Mesenteric fat pad (tissue), 1 donor: ENCODE results near the gene GIMAP8. TPM values are rescaled to one million over a fixed set of nuclear protein-coding genes. Genes with fewer than 3 reads are reported as not detected.
"Not testable (repeated sequence)": the region's sequence is repeated elsewhere in the genome, so short reads cannot be mapped to it uniquely, and the experiment has no call there.

Experiments used
- DNase-seq: peaks from one replicate; pipeline ENCODE4 v3.0.0-alpha.2; 2020; ENCODE audit warnings: low spot score
- total RNA-seq: library from RNA; stranded (reverse); fragmentation: NEBNext Ultra II Directional; extraction: Animal tissue kit (Norgen Biotek cat#: 25700); gene quantifications from one replicate; pipeline ENCODE4 v1.2.1, GENCODE V29; 2021
- donor health status: DM: yes; HTN: yes; CAD: no.

Gene GIMAP8
- total RNA-seq, 1 donor from 2014 or later = 22.0 TPM

DNA sequence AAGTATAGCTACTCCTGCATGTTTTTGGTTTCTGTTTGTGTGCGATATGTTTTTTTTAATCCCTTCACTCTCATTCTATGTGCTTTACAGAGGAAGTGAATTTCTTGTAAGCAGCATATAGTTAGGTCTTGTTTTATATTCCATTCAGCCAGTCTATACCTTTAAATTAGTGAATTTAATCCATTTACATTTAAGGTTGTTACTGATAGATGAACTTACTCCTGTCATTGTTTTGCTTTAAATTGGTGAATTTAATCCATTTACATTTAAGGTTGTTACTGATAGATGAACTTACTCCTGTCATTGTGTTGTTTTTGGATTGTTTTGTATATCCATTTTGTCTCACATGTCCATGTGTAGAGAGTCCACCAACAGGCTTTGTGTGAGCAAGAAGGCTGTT is 11.1 kb downstream of the GIMAP8 start:
- DNase-seq = no peak

DNA sequence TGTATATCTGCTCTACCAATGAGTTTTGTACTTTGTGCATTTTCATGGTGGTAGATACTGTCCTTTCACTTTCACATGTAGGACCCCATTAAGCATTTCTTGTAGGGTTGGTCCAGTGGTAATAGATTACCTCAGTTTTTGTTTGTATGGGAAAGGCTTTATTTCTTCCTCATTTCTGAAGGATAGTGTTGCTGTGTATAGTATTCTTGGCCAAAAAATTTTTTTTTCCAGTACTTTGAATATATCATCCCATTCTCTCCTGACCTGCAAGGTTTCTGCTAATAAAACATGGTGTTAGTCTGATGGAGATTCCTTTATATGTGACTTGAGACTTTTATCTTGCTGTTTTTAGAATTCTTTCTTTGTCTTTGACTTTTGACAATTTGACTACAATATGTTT is 12.0 kb downstream of the GIMAP8 start:
- DNase-seq = no peak

DNA sequence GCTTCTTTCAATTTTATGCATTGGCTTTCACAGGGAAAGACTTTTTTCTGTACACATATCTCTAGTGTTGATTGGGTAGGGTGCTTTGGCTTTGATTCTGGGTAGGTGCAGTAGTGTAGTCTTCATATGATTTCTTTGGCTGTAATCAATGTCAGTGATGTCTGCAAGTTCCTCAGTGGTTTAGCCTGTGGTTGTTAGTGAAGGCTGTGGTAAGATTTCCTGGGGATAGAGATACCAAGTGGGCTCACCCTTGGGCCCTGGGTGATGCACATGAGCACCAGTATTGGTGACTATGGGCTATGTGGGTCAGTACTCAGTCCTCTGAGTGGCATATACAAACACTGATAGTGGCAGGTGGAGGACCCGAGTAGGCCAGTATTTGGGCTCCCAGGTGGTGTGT is 13.0 kb downstream of the GIMAP8 start:
- no peak for DNase-seq

DNA sequence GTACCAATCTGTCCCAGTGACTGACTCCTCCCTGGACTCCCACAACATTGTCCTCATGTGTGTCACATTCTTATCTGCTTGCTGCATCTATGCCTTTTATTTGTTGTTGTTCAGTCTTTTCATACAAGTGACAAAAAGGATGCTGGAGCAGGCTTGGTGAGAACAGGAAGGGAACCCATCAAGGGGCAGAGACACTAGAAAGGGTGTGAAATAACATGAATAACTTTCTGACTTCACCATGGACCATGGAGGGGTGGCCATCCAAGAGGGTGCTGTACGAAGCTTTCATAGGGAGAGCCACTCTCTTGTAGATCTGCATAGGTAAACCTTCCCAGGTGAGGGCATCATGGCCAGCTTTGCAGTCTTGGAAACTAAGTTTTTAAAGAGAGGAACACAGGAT is 14.5 kb downstream of the GIMAP8 start:
- no peak for DNase-seq

DNA sequence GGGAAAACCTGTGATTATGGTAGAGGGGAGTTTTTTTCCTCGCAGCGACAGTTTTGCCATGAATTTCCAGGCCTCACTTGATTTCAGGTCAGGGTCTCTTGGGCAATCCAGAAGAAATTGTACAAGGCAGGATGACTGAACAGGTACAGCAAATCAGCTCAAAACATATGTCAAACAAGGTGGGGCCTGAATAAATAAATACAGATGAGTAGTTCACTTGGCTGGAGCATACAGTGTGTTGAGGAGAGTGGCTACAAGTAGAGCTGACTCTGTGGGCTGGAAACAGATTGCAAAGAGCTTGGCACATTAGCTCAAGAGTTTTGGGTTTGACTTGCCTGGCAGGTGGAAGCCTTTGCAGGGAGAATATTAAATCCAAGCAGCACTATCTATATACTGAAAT is 15.0 kb downstream of the GIMAP8 start:
- no peak for DNase-seq

DNA sequence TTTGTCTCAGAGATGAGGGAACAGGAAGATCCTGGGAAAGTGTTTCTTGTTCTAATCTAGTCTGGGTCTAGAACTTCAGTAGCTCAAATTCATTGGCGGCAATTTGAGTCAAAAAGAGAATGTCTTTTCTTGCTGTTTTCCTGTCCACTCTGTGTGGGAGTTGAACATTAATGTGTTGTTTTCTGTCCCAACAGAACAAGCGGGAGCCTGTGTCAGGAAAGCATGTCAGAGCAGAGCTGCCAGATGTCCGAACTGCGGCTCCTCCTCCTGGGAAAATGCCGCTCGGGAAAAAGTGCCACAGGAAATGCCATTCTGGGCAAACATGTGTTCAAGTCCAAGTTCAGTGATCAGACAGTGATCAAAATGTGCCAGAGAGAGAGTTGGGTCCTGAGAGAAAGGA is 16.0 kb downstream of the GIMAP8 start:
- no peak for DNase-seq

DNA sequence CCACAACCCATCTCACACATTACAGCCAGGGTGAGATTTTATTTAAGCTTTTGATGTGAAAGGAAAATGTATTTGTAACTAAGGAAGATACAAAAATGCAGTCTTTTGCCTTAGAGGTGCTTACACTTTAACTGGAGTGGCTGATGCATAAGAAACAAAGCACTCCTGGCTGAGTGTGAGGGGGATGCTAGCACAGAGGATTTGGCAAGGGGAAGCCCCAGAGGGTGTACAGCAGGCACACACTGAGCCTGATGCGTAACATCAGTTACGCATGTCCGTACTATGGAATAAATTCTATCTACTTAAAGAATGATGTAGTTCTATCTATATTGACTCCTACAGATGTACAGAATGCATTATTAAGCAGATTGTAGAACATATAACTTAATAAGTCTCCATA is 17.8 kb downstream of the GIMAP8 start:
- DNase-seq = no peak

DNA sequence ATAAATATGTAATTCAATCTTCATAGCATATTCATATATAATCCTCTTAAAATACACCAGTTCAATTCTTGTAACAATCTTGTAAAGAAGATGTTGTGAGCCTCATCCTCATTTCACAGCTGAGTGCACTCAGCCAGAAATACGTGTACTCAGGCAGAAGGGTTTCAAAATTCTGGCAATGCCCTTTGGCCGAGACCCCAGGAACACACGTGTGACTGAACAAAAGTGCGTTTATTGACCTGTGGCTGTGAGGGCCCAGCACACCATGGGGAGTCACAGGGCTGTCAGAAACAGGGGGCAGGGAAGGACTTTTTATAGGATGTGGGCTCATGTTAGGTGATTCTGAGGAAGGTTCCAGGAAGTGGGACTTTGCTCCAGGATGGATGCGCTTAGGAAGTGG is 21.5 kb downstream of the GIMAP8 start:
- DNase-seq = no peak

DNA sequence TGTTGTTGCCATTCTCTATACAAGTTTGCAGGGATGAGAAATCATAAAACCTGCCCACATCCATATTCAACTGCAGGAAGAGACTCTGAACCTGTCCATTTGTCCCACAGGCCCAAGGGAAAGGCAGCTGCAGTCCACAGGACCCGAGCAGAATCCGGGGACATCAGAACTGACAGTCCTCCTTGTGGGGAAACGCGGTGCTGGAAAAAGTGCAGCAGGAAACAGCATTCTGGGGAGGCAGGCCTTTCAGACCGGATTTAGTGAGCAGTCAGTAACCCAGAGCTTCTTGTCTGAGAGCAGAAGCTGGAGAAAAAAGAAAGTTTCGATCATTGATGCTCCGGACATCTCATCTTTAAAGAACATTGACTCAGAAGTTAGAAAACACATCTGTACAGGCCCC is 23.5 kb downstream of the GIMAP8 start:
- no peak for DNase-seq

DNA sequence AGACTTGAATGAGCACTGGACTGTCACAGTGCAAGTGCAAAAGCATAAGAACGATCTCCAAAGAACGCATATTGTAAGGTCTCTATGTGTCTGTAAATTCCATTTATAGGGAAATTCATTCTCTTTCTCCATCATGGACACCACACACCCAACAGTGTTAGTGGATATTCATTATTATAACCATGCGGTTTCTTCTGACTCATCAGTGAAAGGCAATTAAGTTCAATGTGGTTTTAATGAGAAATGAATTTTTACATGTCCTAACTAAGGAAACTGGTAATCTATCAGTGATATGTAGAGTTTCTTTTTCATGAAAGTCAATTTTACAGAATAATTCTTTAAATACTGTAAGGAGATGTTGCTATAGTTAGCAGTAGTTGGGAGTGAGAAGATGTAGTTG is 25.9 kb downstream of the GIMAP8 start:
- no peak for DNase-seq

DNA sequence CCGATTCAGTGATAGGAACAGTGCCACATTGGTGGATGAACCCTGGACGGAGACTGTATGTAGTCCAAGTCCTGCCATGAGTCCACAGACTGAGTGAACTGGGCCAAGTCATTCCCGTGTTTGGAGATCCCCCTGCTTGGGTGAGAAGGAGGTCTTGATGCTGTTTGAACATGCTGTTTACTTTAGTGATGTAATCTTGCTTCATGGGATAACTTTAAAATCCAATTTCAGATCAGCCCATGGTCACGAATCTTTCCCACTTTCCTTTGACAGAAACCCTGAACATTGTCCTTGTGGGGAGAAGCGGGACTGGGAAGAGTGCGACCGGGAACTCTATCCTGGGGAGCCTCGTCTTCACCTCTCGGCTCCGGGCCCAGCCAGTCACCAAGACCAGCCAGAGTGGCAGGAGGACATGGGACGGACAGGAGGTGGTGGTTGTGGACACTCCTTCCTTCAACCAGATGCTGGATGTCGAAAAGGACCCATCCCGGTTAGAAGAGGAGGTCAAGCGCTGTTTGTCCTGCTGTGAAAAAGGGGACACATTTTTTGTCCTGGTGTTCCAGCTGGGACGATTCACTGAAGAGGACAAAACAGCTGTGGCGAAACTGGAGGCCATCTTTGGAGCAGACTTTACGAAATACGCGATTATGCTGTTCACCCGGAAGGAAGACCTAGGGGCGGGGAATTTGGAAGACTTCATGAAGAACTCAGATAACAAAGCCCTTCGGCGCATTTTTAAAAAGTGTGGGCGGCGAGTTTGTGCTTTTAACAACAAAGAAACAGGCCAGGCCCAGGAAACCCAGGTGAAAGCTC is 26.6 kb downstream of the GIMAP8 start:
- DNase-seq = no peak

DNA sequence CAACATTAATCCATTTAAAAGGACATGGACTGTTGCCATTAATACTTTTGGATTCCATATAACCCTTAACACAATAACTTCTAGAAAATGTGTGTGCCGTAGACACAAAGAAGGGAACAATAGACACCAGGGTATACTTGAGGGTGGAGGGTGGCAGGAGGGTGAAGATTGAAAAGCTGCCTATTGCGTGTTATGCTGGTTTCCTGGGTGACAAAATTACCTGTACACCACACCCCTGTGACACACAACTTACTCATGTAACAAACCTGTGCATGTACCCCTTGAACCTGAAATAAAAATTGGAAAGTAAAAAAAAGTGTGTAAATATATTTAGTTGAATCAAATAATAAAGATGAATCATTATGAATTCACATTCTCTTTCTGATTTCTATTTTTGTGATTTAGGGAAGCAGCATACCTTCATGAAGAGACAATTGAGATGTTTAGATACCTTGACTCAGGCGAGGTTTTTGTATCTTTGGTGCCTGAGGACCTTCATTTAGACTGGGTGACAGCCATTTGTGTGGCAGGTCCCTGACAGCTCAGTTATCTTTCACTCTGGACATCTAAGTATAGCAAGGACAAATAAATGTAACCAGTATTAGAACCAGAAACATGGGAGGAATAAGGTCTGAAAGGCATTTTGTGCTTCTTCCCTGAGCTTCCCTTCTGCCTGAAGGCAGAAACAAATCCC is 28.7 kb downstream of the GIMAP8 start:
- no peak for DNase-seq

DNA sequence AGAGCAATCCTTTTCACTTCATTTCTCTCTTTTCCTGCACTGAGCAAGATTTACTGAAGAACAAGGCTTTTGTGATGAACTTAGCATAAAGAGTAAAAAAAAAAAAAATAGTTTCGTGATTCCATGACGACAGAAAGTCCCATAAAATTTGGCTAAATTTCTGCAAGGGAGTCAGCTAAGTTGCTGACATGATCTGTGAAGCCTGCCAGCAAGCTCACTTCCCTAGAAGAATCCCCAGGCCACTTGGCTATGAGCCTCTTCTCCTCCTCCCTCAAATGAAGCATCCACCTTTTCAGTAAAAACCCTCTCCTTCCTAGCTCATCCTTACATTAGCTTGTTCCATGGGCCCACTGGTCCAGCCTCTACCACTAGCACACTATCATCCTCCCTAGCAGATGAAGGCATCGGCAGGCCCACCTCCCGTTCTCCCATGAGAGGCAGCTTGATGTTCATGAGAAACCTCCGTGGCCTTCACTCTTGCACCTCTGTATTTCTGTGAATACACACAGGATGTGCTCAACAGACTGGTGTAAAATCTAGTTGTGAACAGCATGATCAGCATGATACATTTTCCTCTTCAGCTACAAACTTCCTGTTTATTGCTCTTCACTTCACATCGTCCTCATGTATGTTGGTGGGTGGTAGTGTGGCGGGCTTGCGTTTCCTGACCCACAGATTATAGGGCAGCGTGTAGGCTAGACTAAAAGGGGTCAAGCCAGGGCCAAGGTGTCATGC is 30.9 kb downstream of the GIMAP8 start:
- DNase-seq = no peak

DNA sequence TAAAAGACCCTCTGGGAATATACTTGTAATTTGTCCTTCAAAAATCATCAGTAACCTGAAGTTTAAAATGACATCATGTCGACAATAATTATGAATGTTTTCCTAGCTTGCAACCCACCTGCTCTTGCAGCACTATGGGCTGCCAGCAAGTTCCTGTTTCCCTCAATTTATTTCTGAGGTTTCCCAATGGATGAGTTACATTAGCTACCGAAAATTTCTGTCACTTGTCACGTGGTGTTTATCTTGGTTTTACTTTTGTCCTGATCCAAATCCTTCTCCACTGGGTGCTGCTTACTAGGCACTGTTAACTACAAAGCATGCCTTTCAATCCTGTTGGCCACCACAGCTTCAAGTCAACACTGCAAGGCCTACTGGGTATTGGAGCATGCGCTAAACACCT is 31.5 kb downstream of the GIMAP8 start:
- no peak for DNase-seq

DNA sequence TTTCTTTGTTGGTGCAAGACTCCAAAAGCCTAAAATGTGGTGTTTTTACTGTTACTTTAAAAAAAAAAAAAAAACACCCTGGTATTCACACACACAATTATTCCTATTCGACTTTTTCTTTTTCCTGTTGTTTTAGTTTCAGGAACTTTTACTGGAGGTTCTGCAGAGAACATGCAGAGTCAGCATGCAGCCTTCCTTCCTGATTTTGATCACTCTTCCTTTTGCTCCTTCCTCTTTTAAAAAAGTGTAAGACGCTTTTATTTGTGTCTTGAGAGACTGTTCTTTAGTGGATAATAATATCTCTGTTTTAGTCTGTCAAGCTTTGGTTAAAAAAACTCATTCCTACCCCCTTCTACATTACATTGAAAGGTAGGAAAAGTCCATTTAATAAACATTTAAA is 33.1 kb downstream of the GIMAP8 start:
- DNase-seq = not testable (repeated sequence)

DNA sequence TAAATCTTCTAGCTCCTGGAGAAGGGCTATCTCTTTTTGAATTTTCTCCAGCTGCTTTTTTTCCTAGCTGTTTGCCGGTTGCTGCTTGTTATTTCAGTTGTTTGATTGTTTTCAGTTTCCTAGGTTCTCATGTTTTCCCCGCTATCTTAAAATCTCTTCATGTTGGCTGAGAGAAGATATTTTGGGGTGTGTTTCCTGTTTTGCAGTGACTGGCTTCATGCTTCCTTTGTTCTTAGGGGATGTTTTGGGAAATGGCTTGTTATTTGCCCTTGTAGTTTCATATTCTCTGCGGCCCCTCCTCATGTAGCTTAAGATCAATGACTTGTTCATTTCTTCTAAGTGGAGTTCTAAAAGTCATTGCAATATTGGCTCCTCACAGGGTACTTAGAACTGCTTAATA is 33.6 kb downstream of the GIMAP8 start:
- not testable (repeated sequence) for DNase-seq

DNA sequence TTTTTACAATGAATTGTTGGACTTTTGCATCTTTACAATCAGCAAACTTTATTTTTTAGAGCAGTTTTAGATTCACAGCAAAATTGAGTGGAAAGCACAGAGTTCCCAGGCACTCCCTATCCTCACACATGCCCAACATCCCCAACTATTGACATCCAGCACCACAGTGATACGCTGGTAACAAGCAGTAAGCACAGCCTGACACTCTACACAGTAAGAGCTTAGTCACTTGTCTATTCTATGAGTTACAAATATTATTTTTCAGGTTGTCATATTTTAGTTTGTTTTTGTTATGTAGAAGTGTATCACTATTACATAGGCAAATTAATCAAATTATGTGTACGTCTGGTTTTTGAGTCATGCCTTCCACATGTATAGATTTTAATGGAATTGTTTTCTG is 37.2 kb downstream of the GIMAP8 start:
- DNase-seq = no peak

DNA sequence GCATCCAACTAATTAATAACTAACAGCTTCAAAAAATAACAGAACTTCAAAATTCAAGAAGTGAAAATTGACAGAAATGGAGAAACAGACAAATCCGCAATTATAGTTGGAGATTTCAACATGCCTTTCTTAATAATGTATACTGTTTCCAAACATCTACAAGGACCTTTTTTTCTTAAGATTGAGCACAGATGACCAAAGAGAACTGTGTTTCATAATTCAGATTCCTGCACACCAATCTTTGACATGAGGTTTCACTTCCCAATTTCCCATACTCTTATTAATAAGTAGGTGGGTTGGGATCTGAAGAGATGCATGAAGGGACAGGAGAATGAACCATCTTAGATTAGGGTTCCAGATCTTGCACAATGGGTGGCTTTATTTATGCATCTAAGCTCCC is 39.4 kb downstream of the GIMAP8 start:
- no peak for DNase-seq

DNA sequence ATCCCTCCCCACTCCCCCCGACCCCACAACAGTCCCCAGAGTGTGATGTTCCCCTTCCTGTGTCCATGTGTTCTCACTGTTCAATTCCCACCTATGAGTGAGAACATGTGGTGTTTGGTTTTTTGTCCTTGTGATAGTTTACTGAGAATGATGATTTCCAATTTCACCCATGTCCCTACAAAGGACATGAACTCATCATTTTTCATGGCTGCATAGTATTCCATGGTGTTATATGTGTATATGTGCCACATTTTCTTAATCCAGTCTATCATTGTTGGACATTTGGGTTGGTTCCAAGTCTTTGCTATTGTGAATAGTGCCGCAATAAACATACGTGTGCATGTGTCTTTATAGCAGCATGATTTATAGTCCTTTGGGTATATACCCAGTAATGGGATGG is 43.0 kb downstream of the GIMAP8 start:
- DNase-seq = not testable (repeated sequence)

DNA sequence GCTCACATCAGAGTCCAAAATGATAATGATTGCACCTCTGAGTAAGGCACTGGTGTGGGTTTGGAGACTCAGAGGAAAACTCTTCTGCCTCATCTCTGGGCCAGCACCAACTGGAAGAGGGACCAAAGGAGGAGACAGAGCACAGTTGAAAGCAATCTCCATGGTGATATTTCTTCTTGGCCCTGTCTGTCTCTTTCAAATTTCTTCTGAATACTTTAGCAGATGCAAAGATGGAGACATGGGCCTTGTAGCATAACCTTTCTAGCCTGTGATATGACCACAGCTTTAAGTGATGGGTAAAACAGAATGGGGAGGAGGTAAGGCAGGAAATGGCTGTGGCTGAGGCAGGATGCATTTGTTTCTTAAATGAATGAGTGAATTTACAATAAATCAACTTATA is 52.1 kb downstream of the GIMAP8 start:
- no peak for DNase-seq

DNA sequence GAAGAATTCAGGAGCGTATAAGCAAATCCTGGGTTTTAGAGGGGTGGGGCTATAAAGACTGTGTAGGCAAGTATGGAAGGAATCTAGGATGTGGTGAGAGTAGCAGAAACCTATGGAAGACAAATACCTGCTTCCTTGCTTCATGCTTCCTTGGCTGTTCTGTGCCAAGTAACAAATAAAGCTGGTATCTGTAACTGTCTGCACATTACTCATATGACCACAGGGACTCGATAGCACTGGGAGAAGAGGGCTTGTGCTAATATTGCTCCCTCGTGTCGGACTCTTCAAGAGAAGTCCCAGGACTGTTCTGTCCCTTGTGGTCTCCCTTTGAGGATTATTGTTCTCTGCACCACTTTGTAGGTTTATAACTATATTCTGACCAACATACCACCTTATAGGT is 52.7 kb downstream of the GIMAP8 start:
- no peak for DNase-seq

DNA sequence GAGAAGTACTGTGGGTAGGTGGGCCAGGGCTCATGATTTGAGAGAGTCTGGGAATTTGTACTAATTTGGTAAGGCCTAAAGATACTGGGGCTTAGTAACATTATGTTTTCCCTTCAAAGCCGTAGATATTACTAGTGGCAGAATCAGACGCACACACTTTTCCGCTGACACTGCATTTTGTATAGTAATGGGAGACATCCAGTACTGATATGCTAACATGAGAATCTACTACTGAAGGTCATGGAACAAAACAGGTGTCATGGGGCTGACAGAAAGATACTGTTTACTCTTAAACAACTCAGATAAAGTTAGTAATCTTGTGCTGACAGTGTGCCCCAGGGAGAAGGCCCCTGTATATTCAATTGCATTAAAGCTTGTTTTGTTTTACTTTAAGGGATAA is 53.2 kb downstream of the GIMAP8 start:
- no peak for DNase-seq
